ENCODE data around the gene DIP2A.

DNA sequence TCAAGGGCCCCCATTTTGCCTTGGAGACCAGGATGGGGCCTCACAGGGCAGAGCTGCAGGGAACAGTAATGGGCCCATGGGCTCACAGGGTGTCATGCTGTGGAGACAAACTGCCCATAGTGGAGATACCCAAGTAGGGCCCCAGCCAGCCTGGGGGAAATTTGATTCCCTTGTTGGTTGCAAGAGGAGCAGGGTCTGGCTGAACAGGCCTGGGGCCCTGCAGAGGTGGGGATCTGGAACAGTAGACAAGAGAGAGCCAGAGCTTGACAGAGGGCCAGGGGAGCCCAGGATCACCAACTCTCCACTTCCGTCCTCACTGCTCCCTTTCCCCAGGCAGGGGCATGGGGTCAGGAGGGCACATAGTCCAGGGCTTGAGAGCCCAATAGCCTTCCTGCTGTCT is 137.5 kb downstream of the DIP2A start:
- TF ChIP-seq, protein P1, sequence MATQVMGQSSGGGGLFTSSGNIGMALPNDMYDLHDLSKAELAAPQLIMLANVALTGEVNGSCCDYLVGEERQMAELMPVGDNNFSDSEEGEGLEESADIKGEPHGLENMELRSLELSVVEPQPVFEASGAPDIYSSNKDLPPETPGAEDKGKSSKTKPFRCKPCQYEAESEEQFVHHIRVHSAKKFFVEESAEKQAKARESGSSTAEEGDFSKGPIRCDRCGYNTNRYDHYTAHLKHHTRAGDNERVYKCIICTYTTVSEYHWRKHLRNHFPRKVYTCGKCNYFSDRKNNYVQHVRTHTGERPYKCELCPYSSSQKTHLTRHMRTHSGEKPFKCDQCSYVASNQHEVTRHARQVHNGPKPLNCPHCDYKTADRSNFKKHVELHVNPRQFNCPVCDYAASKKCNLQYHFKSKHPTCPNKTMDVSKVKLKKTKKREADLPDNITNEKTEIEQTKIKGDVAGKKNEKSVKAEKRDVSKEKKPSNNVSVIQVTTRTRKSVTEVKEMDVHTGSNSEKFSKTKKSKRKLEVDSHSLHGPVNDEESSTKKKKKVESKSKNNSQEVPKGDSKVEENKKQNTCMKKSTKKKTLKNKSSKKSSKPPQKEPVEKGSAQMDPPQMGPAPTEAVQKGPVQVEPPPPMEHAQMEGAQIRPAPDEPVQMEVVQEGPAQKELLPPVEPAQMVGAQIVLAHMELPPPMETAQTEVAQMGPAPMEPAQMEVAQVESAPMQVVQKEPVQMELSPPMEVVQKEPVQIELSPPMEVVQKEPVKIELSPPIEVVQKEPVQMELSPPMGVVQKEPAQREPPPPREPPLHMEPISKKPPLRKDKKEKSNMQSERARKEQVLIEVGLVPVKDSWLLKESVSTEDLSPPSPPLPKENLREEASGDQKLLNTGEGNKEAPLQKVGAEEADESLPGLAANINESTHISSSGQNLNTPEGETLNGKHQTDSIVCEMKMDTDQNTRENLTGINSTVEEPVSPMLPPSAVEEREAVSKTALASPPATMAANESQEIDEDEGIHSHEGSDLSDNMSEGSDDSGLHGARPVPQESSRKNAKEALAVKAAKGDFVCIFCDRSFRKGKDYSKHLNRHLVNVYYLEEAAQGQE (IDR thresholded peaks at IDR 0.05; ENCODE audit: borderline replicate concordance), result no peak
- no peak for TF ChIP-seq POLR2AphosphoS5 (IDR thresholded peaks at IDR 0.05)
- TF ChIP-seq, protein P2, sequence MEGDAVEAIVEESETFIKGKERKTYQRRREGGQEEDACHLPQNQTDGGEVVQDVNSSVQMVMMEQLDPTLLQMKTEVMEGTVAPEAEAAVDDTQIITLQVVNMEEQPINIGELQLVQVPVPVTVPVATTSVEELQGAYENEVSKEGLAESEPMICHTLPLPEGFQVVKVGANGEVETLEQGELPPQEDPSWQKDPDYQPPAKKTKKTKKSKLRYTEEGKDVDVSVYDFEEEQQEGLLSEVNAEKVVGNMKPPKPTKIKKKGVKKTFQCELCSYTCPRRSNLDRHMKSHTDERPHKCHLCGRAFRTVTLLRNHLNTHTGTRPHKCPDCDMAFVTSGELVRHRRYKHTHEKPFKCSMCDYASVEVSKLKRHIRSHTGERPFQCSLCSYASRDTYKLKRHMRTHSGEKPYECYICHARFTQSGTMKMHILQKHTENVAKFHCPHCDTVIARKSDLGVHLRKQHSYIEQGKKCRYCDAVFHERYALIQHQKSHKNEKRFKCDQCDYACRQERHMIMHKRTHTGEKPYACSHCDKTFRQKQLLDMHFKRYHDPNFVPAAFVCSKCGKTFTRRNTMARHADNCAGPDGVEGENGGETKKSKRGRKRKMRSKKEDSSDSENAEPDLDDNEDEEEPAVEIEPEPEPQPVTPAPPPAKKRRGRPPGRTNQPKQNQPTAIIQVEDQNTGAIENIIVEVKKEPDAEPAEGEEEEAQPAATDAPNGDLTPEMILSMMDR (IDR thresholded peaks at IDR 0.05; ENCODE audit: poor library complexity, severe bottlenecking), result no peak
- no peak for TF ChIP-seq EP300 (conservative IDR thresholded peaks at IDR 0.05; ENCODE audit: poor library complexity, severe bottlenecking)
- no peak for TF ChIP-seq EZH2 (IDR thresholded peaks at IDR 0.05; ENCODE audit: borderline replicate concordance, insufficient read depth, low read length, poor library complexity, severe bottlenecking)
- no peak for TF ChIP-seq RAD21 (conservative IDR thresholded peaks at IDR 0.05)
- TF ChIP-seq TAF1 (IDR thresholded peaks at IDR 0.05; ENCODE audit: low read depth), result no peak
